Epithelial cell of proximal tubule (primary cell): ENCODE measurements around the gene TTC17. TPM values are rescaled to one million over a fixed set of nuclear protein-coding genes. Genes with fewer than 3 reads are reported as not detected.

Experiments
- DNase-seq: peaks from one replicate; pipeline ENCODE4 v3.0.0-alpha.2; 2011; ENCODE audit warnings: low read depth
- H3K4me3 ChIP-seq: 2 replicates; pipeline ENCODE4 v1.5.1; 2011; ENCODE audit warnings: low read depth, mild to moderate bottlenecking, low read length
- total RNA-seq: library from RNA; depleted of rRNA; stranded (reverse); fragments of >200 nt; gene quantifications from 2 replicates; pipeline ENCODE4 v1.2.3, GENCODE V29; 2015
- TF ChIP-seq, protein P1 (sequence below): conservative IDR thresholded peaks from 2 replicates; pipeline ENCODE4 v1.5.1; 2012; ENCODE audit warnings: low read depth, mild to moderate bottlenecking, low read length

TTC17 gene
- total RNA-seq, 1 donor from 2014 or later: 32.6 TPM

- TF ChIP-seq, protein P1, sequence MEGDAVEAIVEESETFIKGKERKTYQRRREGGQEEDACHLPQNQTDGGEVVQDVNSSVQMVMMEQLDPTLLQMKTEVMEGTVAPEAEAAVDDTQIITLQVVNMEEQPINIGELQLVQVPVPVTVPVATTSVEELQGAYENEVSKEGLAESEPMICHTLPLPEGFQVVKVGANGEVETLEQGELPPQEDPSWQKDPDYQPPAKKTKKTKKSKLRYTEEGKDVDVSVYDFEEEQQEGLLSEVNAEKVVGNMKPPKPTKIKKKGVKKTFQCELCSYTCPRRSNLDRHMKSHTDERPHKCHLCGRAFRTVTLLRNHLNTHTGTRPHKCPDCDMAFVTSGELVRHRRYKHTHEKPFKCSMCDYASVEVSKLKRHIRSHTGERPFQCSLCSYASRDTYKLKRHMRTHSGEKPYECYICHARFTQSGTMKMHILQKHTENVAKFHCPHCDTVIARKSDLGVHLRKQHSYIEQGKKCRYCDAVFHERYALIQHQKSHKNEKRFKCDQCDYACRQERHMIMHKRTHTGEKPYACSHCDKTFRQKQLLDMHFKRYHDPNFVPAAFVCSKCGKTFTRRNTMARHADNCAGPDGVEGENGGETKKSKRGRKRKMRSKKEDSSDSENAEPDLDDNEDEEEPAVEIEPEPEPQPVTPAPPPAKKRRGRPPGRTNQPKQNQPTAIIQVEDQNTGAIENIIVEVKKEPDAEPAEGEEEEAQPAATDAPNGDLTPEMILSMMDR: no peak
- H3K4me3 ChIP-seq: no peak overlapping the region
- peak; percentile 32 for DNase-seq
Observed at GRCh38 chr11:43518408-43519160, 159.9 kb downstream of the TTC17 start.

DNA sequence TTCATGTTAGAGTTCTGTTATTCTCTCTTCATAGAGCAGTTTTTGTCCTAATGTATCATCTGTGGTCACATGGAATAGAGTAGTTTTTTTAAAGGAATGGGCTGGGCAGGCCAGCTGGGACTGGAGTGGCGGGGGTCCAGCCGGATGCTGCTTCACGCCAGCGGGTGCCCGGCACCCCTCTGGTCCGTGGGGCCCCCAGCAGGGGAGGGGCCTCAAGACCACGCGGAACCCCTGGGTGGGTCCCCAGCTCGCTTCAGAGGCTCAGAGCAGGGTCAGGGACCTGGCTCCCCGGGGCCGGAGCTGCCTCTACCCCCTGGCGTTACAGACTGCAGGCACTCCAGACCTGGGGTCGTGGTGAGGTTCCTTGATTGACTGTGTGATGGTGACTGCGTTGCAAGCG is 162.8 kb downstream of the TTC17 start:
- TF ChIP-seq, protein P1: no peak
- no peak for DNase-seq
- H3K4me3 ChIP-seq: no peak overlapping the region

GRCh38 chr11:43523632-43524031 is 164.9 kb downstream of the TTC17 start:
- DNase-seq: no peak
- no peak overlapping the region for H3K4me3 ChIP-seq
- TF ChIP-seq, protein P1: no peak

DNA sequence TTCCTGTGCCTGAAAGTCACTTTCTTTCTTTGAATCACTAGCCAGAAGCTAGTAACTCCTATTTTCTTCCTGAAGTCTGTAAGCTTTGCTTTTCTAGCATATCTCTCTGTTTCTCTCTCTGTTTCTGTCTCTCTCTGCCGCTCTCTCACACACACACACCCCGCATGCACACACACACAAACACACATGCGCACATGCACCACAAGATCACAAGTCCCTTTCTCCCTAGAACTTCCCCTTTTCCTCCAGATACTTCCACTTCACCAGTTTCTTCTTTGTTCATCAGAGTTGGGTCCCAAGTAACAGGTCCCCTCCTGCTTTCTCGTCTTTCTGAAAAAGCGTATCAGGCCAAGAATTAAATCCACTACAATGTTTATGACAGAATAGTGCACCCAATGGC is 173.3 kb downstream of the TTC17 start:
- DNase-seq: no peak
- TF ChIP-seq, protein P1: no peak

GRCh38 chr11:43537833-43538615 is 179.3 kb downstream of the TTC17 start:
- no peak overlapping the region for H3K4me3 ChIP-seq
- TF ChIP-seq, protein P1: no peak
- DNase-seq: no peak

More for the DNA sequence above, 173.3 kb downstream of the TTC17 start:
- no peak overlapping the region for H3K4me3 ChIP-seq

DNA sequence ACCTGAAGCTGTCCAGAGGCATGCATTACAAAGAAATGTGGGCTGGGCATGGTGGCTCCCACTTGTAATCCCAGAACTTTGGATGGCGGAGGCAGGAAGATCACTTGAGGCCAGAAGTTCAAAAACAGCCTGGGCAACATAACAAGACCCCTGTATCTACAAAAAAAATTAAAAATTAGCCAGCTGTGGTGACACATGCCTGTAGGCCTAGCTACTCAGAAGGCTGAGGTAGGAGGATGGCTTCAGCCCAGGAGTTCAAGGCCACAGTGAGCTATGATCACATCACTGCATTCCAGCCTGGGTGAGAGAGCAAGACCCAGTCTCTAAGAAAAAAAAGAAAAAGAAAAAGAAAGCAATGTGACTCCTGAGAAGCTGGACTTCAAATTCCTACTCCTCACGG is 183.3 kb downstream of the TTC17 start:
- TF ChIP-seq, protein P1: no peak
- no peak overlapping the region for H3K4me3 ChIP-seq
- no peak for DNase-seq
